ENCODE measurements around the gene NUCKS1.
A peak's percentile ranks its signal among the peaks of the same experiment; 100 is the strongest.

The NUCKS1 gene

DNA sequence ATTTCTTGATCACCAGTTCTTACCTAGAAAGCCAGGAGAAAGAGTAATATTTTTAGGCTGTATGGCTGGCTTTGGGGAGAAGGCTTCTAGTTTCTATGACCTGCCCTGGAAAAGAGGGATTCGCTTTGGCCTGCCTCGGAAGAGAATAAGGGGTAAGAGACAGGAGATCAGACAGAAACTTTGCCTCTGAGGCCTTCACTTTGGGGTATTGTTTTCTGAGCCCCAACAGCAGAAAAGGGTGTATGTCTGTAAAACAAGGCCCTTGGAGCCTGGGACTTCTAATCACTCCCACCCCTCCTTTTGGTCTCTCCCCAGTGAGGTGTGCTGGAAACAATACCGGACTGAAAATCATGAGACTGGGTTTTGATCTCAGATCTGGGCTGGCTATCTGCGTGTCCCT is 74.7 kb downstream of the NUCKS1 start:
- TF ChIP-seq CTCF (IDR thresholded peaks at IDR 0.05; ENCODE audit: low read depth, low read length): no peak
- Histone ChIP-seq H3K4me3 (ENCODE audit: low read depth, low read length) (no peak overlapping the region), H3K36me3 (peaks cover 5% of the 10 kb centered on the region; the same call in 1 of the 2 replicates), H3K9me3 (ENCODE audit: severe bottlenecking) (no peaks in the 10 kb centered on the region), H3K27me3 (ENCODE audit: insufficient read depth, low read depth, severe bottlenecking) (no peaks in the 10 kb centered on the region), H3K27ac (no peak overlapping the region)
- no peak for DNase-seq

DNA sequence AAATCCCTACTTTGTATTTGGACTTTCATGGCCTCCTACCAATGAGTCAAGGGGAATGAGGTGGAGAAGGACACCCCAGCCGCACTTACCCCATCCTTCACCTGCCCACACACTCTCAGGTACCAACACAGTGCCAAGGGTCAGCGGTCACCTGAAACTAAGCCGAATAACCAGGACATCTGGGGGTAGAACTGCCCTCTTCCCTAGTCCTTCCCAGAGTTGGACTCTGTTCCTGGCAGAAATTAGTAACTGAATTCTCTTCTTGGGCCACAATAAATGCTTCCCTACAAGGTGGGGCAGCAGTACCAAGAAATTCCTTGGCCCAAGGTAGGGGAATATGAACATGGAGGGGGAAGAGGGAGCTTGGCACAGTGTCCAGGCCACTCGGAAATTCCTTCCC is 77.0 kb downstream of the NUCKS1 start:
- peaks cover 5% of the 10 kb centered on the region; the same call in 1 of the 2 replicates for H3K36me3 ChIP-seq
- H3K27me3 ChIP-seq (ENCODE audit: insufficient read depth, low read depth, severe bottlenecking): no peaks in the 10 kb centered on the region
- TF ChIP-seq CTCF (IDR thresholded peaks at IDR 0.05; ENCODE audit: low read depth, low read length): no peak
- DNase-seq: no peak
- H3K9me3 ChIP-seq (ENCODE audit: severe bottlenecking): no peaks in the 10 kb centered on the region
- no peak overlapping the region for H3K4me3 ChIP-seq (ENCODE audit: low read depth, low read length)
- H3K27ac ChIP-seq: peak overlapping the region; percentile 1; the same call in 1 of the 2 replicates

DNA sequence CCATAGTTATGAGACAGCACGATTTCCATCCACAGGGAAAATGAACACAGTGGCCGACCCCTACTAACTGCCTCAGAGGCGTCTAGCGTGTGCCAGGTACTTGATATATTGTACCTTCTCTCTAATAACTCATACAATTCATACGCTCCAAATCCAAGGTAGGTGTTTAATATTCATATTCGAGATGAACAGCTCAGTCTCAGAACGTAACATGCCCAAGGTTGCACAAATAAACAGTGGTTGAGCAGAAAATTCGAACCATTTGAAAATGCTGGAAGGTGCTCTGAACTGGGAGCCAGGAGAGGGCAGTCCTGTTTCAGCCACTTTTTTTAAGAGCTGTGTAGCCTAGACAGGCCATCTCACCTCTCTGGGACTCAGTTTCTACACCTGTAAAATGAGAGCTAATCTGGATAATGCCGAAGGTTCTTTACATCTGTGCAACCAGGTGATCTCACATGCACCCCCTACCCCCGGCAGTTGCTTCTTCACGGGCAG is 77.5 kb downstream of the NUCKS1 start:
- Histone ChIP-seq H3K9me3 (ENCODE audit: severe bottlenecking) (no peaks in the 10 kb centered on the region), H3K4me3 (ENCODE audit: low read depth, low read length) (no peak overlapping the region), H3K36me3 (peaks cover 5% of the 10 kb centered on the region; the same call in 1 of the 2 replicates), H3K27ac (peak overlapping the region; percentile 18), H3K27me3 (ENCODE audit: insufficient read depth, low read depth, severe bottlenecking) (no peaks in the 10 kb centered on the region)
- TF ChIP-seq CTCF (IDR thresholded peaks at IDR 0.05; ENCODE audit: low read depth, low read length): peak; percentile 73
- no peak for DNase-seq

DNA sequence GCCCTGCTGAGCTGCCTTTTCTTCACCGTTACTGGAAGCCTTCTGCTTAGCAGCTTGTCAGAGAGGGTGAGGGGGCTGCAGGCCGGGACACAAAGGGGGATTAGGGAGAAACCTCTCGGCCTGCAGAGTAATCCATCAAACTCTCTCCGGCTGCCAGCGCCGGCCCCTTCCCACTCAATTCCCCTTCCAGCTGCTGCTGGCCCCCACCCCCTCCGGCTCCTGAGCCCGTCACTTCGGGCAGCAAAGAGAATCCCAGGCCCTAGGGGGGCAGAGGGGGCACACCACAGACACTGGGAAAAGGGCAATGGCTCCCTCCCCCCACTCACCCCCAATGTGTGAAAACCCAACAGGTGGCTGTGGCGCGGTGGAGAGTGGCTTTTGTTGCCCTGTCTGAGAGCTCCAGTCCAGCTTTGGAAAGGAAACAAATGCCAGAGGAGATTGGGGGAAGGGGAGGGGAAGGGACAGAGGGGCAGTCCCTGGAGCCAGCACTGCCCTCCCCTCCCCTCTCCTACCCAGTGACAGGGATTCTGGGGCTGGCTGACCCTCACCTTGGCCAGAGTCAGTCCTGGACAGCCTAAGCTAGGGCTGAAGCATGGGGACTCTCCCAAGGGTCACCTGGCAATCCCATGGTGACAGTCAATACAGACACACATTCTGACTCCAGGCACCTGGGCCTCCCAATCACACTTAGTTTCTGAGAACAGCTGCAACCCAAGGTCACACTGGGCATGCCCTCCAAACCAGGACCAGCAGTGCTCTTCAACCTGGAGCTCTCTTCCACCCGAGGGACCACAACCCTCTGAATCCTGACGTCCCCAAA is 79.2 kb downstream of the NUCKS1 start:
- peaks cover 5% of the 10 kb centered on the region; the same call in 1 of the 2 replicates for H3K36me3 ChIP-seq
- H3K27ac ChIP-seq: peak overlapping the region; percentile 95
- H3K4me3 ChIP-seq (ENCODE audit: low read depth, low read length): peak overlapping the region; percentile 28
- peak; percentile 100 for DNase-seq
- no peaks in the 10 kb centered on the region for H3K27me3 ChIP-seq (ENCODE audit: insufficient read depth, low read depth, severe bottlenecking)
- TF ChIP-seq CTCF (IDR thresholded peaks at IDR 0.05; ENCODE audit: low read depth, low read length): no peak
- H3K9me3 ChIP-seq (ENCODE audit: severe bottlenecking): no peaks in the 10 kb centered on the region

- TF ChIP-seq CTCF (IDR thresholded peaks at IDR 0.05; ENCODE audit: low read depth, low read length): no peak
Observed at GRCh38 chr1:205670150-205670446, 79.9 kb downstream of the NUCKS1 start.

More at GRCh38 chr1:205670150-205670446, 79.9 kb downstream of the NUCKS1 start:
- Histone ChIP-seq H3K4me3 (ENCODE audit: low read depth, low read length) (peak overlapping the region; percentile 28), H3K27me3 (ENCODE audit: insufficient read depth, low read depth, severe bottlenecking) (no peaks in the 10 kb centered on the region), H3K27ac (peak overlapping the region; percentile 95), H3K36me3 (peaks cover 5% of the 10 kb centered on the region; the same call in 1 of the 2 replicates), H3K9me3 (ENCODE audit: severe bottlenecking) (no peaks in the 10 kb centered on the region)
- DNase-seq: no peak

All from WERI-Rb-1 (cell line).